Suprapubic skin (tissue), 3 donors: Measurements from ENCODE around the gene MGAT5B.

ENCODE experiments used
- EP300 ChIP-seq: sonication (generic); formaldehyde crosslinking; IDR thresholded peaks from one replicate; pipeline ENCODE4 v1.6.1; 2017; ENCODE audit warnings: antibody characterized with exemption
- POLR2A ChIP-seq, 2 donors: fragments of 450-650 bp; IDR thresholded peaks; one replicate each; pipeline ENCODE4 v1.6.1; 2017; ENCODE audit warnings: antibody characterized with exemption in 2 of 2, mild to moderate bottlenecking in 2 of 2, moderate library complexity in 2 of 2
- TF ChIP-seq, protein P1 (sequence below), 2 donors: fragments of 200-600 bp in 1 of 2; fragments of 450-650 bp in 1 of 2; sonication (generic) in 1 of 2; IDR thresholded peaks; one replicate each; pipeline ENCODE4 v1.5.1; 2016 to 2019; ENCODE audit warnings: antibody characterized with exemption in 2 of 2, mild to moderate bottlenecking in 1 of 2, moderate library complexity in 1 of 2

DNA sequence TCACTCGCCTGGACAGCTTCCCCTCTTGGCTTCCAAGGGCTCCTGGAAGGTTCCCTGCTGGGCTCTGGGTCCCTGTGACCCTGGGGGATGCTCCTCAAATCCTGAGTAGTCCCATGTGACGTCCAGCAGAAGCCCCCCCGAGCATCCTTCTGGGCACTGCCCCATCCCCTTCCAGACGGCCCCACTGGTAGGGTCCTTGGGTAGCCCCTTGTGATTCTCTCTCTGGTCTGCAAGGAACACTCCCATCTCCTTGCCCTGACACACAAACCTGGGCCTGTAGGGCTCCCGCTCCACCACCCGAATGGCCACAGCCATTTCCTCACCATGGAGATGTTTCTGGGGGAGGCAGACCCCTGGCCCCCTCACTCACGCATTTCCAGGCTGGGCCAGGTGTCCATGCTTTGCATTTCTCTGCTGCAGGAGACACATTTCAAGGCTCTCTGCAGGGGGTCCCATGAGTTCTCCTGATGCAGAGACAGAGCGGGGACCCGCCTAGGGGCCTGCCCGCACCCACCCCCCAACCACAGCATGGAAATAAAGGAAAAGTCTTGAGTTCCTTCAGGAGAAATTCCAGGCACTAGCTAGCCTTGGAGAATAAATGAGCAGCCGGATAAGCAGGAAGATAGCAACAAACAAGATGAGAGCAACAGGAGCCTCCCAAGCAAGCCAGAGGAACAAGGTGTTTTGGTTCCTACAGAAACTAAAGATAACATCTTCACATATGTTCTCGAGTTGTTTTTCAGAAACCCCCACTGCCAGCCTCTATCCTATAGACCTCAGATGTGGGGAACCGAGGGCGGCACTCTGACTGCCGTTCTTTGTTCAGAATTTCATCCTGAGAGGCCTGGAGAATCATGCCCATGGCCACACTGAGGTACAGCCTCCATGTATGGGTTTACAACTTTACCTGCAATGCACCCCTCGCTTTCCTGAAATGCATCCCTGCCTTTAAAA is 128.8 kb downstream of the MGAT5B start:
- TF ChIP-seq POLR2A (IDR thresholded peaks at IDR 0.05) (no peak), EP300 (no peak)
- TF ChIP-seq, protein P1, sequence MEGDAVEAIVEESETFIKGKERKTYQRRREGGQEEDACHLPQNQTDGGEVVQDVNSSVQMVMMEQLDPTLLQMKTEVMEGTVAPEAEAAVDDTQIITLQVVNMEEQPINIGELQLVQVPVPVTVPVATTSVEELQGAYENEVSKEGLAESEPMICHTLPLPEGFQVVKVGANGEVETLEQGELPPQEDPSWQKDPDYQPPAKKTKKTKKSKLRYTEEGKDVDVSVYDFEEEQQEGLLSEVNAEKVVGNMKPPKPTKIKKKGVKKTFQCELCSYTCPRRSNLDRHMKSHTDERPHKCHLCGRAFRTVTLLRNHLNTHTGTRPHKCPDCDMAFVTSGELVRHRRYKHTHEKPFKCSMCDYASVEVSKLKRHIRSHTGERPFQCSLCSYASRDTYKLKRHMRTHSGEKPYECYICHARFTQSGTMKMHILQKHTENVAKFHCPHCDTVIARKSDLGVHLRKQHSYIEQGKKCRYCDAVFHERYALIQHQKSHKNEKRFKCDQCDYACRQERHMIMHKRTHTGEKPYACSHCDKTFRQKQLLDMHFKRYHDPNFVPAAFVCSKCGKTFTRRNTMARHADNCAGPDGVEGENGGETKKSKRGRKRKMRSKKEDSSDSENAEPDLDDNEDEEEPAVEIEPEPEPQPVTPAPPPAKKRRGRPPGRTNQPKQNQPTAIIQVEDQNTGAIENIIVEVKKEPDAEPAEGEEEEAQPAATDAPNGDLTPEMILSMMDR (IDR thresholded peaks at IDR 0.05): no peak
